Astrocyte of the hippocampus (primary cell): ENCODE results near the gene DICER1.
A peak's percentile ranks its signal among the peaks of the same experiment; 100 is the strongest.
"Not testable (repeated sequence)": the region's sequence is repeated elsewhere in the genome, so short reads cannot be mapped to it uniquely, and the experiment has no call there.

Source experiments
- DNase-seq: peaks from one replicate; pipeline ENCODE4 v3.0.0; 2011; ENCODE audit warnings: low read depth, low spot score

Gene DICER1, protein sequence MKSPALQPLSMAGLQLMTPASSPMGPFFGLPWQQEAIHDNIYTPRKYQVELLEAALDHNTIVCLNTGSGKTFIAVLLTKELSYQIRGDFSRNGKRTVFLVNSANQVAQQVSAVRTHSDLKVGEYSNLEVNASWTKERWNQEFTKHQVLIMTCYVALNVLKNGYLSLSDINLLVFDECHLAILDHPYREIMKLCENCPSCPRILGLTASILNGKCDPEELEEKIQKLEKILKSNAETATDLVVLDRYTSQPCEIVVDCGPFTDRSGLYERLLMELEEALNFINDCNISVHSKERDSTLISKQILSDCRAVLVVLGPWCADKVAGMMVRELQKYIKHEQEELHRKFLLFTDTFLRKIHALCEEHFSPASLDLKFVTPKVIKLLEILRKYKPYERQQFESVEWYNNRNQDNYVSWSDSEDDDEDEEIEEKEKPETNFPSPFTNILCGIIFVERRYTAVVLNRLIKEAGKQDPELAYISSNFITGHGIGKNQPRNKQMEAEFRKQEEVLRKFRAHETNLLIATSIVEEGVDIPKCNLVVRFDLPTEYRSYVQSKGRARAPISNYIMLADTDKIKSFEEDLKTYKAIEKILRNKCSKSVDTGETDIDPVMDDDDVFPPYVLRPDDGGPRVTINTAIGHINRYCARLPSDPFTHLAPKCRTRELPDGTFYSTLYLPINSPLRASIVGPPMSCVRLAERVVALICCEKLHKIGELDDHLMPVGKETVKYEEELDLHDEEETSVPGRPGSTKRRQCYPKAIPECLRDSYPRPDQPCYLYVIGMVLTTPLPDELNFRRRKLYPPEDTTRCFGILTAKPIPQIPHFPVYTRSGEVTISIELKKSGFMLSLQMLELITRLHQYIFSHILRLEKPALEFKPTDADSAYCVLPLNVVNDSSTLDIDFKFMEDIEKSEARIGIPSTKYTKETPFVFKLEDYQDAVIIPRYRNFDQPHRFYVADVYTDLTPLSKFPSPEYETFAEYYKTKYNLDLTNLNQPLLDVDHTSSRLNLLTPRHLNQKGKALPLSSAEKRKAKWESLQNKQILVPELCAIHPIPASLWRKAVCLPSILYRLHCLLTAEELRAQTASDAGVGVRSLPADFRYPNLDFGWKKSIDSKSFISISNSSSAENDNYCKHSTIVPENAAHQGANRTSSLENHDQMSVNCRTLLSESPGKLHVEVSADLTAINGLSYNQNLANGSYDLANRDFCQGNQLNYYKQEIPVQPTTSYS (N-terminal part only)

GRCh38 chr14:95157327-95158189 lies at the start of gene DICER1:
Gene DICER1 (minus strand): TSS chr14:95157529. CDS start chr14:95133458, 24,071 bp downstream.
- peak; percentile 98 for DNase-seq

DNA sequence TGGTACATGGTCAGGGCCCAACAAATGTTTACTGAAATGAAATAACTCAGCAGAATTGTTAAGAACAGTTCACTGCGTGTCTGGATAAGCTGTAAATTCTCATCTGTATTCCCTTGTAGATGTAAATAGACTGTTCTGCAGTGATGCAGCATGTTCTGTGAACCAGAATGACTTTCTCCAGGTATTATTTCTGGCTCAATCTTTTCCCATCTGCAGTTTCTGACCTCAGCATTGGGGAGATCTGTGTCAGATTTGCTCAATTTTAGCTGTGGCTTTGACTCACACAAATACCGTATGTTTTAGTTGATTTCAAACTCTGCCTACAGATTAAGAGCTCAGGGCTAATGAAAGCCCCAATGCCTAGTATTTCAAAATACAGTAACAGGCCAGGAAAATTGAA lies 49.2 kb upstream of the DICER1 start:
- no peak for DNase-seq

DNA sequence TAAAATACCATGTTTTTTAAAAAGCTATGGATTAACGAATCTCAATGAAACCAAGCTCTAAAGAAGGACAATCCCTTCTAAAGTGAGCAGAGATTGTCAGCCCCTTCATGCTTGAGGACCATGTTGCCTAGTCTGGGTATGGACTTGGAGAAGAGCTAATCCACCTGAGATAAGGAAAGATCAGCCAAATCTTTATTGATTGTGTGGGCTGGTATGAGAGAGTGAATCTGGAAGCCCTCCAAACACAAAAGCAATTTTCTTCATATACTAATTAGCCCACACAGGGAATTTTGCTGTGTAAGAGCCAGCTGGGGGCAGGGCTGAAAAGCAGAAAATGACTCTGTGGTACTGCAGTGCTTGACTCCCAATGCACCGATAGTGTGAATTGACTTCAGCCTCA lies 47.4 kb upstream of the DICER1 start:
- DNase-seq, result no peak

DNA sequence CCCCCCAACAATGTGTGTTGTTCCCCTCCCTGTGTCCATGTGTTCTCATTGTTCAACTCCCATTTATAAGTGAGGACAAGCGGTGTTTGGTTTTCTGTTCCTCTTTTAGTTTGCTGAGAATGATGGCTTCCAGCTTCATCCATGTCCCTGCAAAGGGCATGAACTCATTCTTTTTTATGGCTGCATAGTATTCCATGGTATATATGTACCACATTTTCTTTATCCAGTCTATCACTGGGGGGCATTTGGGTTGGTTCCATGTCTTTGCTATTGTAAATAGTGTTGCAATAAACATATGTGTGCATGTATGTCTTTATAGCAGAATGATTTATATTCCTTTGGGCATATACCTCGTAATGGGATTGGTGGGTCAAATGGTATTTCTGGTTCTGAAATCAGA lies 44.4 kb upstream of the DICER1 start:
- DNase-seq, result not testable (repeated sequence)

DNA sequence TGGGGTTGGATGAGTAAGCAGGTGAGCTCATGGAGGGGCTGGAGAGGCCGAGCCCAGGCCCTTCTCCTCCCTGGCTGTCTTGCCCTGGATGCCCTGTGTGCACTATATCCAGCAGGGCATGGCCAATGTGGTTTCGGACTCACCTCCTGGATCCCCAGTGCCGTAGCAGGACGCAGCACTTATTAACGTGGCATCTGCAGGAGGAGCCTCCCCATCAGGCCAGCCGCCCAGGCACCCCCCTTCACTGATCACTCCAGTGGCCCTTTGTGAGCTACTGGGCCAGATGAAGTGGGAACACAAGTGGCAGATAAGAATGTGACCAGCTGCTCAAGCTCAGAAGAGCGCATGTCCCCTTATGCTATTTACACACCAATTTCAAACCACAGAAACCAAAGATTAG lies 43.1 kb upstream of the DICER1 start:
- DNase-seq, result no peak

DNA sequence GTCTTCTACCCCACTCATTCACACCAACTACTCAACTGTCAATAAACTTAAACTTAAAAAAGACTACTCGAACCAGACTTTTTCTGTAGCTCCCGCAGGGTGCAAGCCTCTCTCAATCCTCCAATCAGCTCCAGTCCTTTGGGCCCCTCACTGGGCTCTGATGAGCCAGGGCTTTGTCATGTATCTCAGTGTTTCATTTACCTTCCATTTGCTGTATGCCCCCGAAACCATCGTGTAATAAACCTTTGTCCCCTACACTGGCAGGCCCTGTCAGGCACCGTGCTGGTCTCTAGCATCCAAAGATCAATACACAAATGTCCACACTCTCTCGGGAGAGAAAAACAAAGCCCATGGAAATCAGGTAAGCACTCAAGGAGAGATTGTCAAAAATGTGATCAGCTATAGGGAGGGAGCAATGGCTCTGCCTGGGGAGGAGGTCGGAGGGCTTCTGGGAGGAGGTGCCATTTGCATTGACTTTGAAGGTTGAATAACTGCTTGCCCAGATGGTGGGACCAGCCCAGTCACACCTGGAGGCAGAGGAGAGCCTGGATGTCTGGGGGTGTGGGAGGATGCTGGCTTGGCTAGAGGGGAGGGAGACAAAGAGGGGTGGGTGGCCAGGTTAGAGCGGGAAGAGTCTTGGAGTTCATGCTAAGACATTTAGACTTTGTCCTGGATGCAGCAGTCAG lies 42.1 kb upstream of the DICER1 start:
- no peak for DNase-seq

- DNase-seq, result no peak
Measured at GRCh38 chr14:95198320-95198719, 41.0 kb upstream of the DICER1 start.

DNA sequence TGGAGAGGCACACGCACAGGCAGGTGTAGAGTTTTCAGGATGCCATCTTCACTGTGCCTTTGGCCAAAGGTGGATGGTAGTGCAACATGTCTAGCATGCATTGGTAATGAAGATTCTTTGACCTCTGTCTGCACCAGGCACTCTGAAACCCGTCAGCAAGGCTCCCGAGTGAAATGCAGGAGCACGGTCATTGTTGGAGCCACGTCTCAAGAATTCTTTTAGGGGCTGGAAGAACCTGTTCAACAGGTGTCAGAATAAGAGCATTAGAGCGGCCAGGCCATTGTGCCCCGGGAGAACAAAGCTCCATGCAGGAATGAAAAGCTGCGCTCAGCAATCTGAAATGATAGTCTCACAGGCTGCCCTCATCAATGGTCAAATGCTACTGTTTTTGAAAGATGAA lies 40.2 kb upstream of the DICER1 start:
- no peak for DNase-seq

- no peak for DNase-seq
Measured at GRCh38 chr14:95196826-95197545, 39.7 kb upstream of the DICER1 start.

- no peak for DNase-seq
Measured at GRCh38 chr14:95196268-95196667, 38.9 kb upstream of the DICER1 start.

GRCh38 chr14:95195031-95195430 lies 37.7 kb upstream of the DICER1 start:
- DNase-seq, result no peak

- DNase-seq, result no peak
Measured at GRCh38 chr14:95193081-95193480, 35.8 kb upstream of the DICER1 start.

GRCh38 chr14:95192311-95192710 lies 35.0 kb upstream of the DICER1 start:
- no peak for DNase-seq

DNA sequence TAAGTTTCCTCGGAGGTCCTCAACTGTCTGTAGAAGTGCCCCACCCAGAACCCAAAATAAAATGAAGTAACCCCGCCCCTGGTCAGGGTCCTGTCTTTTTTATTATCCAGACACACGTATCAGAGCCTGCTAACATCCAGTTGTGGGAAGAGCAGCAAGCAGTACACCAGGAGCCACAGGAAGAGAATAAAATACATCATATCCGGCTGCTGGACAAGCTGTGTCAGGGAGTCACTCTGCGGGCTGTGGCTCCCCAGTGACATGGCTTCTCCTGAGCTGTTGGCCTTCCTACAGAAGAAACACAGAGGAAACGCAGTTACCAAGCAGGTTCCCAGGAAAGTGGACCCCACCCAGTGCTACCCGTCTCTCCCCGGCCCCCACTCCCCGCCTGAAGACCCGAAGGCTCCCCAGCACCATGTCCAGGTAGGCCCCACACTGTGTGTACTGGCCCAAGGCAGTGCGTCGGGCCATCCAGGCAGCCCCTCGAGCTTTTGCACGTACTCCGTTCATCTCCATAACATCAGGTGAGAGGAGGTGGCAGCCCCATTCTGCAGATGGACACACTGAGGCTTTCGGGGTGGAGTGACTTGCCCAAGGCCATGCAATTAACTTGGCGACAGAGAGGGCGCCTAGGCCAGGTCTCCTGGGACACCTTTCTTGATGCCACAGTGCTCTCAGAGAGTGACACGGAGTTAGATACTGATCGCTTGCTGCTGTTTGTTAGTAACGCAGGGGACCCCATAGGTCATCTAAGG lies 34.3 kb upstream of the DICER1 start:
- no peak for DNase-seq

DNA sequence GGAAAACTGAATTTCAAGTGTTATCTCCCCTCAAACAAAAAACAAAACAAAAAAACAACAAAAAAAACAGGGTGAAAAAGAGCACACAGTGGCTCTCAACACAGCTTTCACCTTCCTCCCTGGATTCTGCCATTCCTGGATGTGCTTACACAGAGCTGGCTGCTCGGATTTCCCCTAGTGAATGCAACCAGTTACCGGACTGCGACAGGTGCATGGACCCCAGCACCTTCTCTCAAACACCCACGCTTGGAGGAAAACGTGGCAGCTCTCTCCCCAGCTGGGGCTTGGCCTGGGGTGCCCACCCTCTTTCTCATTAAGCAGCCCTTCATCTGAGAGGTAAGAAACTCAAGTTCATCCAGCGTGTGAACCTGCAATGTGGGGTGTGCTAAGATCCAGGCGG lies 33.5 kb upstream of the DICER1 start:
- DNase-seq, result no peak

DNA sequence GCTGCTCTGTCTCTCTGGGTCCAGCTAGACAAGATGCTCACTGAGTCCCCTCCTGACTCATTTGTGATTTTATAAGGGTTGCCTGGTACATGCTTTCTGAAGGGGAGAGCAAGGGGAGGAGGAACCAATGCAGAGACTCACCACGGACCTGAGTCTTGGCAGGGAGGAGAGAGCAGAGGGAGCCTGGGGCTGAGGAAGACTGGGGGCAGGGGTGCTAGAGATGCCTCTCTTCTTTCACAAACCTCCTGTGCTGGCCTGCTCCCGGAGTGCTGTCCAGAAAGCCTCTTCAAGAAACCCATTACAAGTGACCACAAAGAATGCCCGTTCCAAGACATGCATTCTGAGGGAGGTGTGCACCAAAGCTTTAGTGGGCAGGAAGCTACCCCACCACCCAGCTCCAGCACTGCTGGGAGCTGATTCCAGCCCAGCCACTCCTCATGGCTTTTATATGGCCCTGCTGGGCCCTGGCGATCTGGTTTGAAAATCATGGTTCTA lies 33.1 kb upstream of the DICER1 start:
- peak; percentile 65 for DNase-seq

- peak; percentile 75 for DNase-seq
Measured at GRCh38 chr14:95189367-95190132, 32.2 kb upstream of the DICER1 start.

GRCh38 chr14:95188380-95188779 lies 31.1 kb upstream of the DICER1 start:
- no peak for DNase-seq
